HG03558 (cell line): ENCODE results near the gene SPG7.

Experiments used
- ATAC-seq: cut with Tn5 transposase; IDR thresholded peaks from one replicate; pipeline ENCODE4 v1.9.1; 2021; ENCODE audit warnings: moderate number of reproducible peaks; ENCODE audit not compliant: unreplicated experiment; ENCODE audit errors: extremely low read depth

SPG7 gene

DNA sequence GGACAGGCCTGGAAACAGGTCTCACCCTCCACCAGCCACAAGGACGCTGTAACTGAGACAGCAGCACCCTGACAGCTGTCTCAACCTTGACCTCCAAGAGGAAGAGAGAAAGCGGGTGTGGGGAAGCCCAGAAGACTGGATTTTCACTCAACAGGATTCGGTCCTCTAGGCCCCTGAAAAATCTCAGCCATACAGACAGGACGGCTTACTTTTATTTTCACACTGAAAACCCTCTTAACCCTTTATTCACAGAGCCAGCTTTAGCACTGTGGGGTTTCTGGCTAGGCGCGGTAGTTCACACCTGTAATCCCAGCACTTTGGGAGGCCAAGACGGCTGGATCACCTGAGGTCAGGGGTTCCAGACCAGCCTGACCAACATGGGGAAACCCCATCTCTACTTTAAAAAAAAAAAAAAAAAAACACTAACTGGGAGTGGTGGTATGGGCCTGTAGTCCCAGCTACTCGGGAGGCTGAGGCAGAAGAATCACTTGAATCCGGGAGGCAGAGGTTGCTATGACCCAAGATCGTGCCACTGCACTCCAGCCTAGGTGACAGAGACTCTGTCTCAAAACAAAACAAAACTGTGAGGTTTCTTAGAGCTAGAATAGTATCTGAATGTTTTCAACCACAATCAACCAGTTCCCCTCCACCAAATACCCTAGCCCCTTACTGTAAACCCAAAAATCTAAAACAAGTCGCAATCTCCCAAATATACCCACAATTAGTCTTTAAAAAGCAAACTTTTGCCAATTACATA lies 23.1 kb upstream of the SPG7 start:
- no peak for ATAC-seq

GRCh38 chr16:89485701-89486246 lies 22.4 kb upstream of the SPG7 start:
- ATAC-seq: no peak

GRCh38 chr16:89489040-89489897 lies 18.9 kb upstream of the SPG7 start:
- ATAC-seq: no peak

GRCh38 chr16:89489898-89490438 lies 18.2 kb upstream of the SPG7 start:
- no peak for ATAC-seq

- peak; percentile 81 for ATAC-seq
These were observed 17.6 kb upstream of the SPG7 start, which contains the start of gene ANKRD11 for GRCh38 chr16:89490439-89491237. ANKRD11 (minus strand) TSS chr16:89490561; CDS start chr16:89317019, 173,542 bp downstream.

DNA sequence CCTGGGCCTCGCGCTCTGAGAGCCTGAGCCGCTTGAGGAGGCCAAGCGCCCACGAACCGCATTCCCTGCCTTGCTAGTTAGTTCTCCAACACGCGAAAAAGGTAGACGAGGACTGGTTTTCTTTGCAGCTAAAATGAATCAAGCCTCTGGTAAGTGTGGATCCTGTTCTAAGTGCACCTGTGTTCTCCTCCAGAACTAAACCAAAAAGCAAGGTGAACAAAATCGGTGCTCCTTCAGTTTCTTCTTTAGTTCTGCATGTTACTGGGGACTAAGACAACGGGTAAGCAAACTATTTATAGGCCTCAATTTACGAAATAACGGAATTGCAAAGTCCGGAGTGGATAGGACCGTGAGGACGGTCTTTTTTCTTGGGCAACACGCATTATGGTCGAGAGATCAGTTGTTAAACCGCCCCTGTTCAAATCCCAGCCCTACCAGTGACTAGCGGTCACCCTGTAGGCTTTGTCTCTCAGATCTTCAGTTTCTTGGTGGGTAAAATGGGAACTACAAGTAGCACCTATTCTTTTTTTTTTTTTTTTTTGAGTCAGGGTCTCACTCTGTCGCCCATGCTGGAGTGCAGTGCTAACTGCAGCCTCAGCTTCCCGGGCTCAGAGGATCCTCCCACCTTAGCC lies 16.8 kb upstream of the SPG7 start:
- no peak for ATAC-seq

- ATAC-seq: no peak
These were observed 16.1 kb upstream of the SPG7 start for GRCh38 chr16:89491974-89492687.

GRCh38 chr16:89493776-89494175 lies 14.4 kb upstream of the SPG7 start:
- no peak for ATAC-seq

GRCh38 chr16:89495121-89495520 lies 13.1 kb upstream of the SPG7 start:
- ATAC-seq: no peak

GRCh38 chr16:89498839-89499238 lies 9.4 kb upstream of the SPG7 start:
- no peak for ATAC-seq

DNA sequence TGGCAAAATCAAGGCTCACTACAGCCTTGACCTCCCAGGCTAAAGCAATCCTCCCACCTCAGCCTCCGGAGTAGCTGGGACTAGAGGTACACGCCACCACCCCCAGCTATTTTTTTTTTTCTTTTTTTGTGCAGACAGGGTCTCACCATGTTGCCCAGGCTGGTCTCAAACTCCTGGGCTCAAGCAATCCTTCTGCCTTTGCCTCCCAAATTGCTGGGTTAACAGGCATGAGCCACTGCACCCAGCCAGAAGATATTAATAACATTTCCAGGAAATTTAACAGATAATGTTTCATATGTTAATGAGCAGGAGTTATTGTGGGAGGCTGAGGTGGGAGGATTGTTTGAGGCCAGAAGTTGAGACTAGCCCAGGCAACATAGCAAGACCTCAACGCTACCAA lies 8.4 kb upstream of the SPG7 start:
- ATAC-seq: no peak

DNA sequence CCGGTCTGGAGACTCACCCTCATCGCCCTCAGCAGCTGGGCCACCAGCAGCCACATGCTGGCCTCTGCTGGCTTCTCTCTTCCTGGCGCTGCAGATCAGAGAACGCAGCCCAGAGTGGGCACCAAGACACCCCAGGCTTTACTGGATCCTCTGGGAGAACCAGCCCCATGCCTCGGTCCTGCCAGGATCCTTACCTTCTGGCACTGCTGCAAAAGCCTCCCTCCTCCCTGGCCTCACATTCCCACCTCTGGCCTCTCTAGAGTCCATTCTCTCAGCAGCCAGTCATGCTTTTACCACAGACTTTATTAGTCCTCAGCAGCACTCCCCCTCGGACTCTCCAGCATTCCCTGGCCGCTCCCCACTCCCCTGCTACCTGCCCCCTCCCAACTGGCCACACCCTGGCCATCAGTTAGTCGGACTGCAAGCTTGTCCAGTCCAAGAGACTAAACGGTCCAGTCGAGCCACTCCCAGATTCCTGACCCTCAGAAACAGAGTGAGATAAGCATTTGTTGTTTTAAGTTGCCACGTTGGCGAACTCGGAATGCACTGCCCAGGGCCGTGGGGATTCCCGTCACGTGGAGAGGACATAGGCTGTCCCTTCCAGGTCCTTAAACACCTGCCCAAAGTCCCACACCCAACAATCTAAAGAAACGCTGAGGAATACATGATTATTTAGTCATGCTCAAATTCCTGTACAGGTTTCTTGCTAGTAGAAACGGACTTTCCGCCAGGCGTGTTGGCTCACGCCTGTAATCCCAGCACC lies 5.9 kb upstream of the SPG7 start:
- ATAC-seq: no peak

GRCh38 chr16:89504091-89504490 lies 4.1 kb upstream of the SPG7 start:
- ATAC-seq: no peak

GRCh38 chr16:89505204-89506112 lies 2.7 kb upstream of the SPG7 start:
- ATAC-seq: peak; percentile 28

DNA sequence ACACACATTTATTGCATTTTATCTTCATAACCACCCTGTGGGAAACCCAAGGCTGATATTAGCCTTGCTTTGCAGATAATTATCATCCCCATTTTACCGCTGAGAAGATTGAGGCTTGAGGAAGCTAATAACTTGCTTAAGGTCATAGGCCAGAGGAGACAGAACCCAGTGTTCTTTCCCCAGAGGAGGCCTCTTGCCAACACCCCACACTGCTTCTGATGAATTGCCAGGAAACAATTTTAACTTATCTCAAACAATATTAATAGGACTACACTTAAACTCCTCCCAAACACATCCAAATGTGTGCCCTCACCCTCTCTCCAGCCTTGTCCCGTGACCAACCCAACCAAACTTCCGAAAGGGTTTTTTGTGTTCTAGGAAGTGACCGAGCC lies 2.1 kb upstream of the SPG7 start:
- no peak for ATAC-seq

GRCh38 chr16:89506791-89507191 lies 1.4 kb upstream of the SPG7 start:
- ATAC-seq: no peak

DNA sequence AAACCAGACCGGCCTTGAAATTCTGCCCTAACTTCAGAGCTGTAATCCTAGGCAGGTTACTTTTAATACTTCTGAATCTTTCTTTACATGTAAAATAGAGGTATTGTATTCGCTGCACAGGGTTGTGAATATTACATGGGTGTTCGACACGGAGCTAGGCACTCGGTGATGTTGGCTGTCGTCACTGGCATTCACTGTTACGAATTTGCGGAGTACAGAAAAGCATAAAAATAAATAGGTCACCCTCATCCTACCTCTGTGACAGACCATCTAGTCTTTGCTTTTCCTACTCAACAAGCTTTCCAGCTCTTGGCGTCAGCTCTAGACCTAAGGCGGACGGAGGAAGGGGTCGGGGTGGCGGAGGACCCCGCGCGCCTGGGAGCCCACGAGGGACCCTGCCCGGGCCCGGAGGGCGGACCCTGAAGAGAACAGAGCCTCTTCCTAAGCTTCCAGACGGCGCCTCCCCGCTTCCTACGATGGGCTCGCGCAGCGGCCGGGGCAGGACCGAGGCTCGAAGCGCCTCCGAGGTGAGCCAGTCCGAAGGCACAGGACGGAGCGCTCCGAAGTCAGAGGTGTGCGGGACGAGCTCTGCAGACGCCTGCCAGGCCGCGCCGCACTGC lies 879 bp upstream of the SPG7 start:
- ATAC-seq: no peak
